Medulla oblongata (tissue), 1 donor: ENCODE data around the gene FAAH.

Experiments used
- DNase-seq: peaks from one replicate; pipeline ENCODE4 v3.0.0-alpha.2; 2015; ENCODE audit errors: extremely low spot score

Gene FAAH

GRCh38 chr1:46449223-46450159 lies 55.4 kb downstream of the FAAH start:
- no peak for DNase-seq

DNA sequence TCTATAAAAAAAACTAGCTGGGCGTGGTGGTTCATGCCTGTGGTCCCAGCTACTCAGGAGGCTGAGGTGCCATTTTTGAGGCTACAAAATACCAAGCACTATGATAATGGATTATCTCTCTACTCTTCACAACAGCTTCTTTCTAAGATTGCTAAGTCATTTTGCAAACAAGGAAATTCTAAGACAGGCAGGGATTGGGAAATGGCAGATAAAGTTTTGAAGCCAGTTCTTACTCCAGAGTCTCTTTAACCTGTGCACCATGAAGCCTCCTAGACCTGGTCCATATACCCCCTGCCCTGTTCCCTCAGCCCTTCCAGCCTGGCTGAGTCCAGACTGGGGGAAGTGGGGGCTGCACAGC lies 56.0 kb downstream of the FAAH start:
- DNase-seq: no peak

DNA sequence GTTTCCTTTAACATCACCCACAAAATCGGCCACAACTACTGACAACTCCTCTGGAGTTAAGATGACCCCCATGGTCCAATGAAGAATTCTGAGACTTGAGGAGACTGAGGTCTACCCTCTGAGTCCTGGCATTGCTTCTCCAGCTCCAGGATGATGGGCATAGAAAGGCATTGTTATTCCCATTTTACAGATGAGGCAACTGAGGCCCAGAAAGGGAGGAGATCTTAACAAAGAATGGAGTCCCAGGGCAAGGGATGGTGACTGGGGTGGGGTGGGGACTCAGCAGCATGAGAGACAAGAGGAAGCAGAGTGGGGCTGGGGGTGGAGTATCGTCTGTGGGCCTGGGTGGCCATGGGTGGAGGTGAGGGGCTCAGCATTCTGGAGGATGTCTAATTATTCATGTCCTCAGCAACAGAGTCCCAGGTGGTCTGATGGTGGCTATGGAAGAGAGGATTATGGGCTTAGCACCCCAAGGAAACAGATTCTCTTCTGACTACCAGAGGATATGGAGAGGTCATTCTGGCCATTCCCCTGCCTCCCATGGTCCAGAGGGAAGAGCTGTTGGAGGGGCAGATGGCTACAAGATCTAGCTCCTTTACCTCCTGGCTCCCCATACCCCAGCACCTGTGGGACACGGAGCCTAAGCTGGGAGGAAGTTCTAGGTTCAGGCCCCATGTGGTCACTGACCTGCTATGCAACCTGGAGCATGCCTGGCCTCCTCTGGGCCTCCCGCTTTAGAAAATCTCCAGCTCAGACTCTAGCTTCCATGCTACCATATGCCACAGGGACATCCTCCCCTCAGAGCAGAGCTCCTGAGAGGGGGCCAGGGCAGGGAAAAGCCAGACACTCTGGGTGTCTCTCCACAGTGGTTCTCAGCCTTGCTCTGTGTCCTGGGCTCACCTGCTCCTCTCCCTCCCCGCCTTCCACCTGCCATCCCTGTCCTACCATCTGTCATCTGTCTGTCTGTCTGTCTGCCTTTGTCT lies 58.1 kb downstream of the FAAH start:
- no peak for DNase-seq

- DNase-seq: no peak
Measured at GRCh38 chr1:46452931-46453325, 58.8 kb downstream of the FAAH start.

DNA sequence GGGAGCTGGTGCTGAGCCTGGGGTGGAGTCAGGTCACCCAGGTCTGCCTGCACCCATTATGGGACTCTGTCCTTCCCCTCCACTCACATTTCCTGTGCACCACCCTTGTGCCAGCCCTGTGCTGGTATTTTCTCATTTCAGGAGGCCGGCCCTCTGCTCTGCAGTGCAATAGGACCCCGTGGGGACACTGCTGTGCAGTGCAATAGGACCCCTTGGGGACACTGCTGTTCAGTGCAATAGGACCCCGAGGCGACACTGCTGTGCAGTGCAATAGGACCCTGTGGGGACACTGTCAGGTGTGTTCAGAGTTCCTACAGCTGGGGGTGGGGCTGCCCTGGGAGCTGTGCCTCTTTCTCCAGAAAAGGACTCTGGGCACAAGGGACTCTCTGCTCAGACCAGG lies 59.3 kb downstream of the FAAH start:
- DNase-seq: no peak

- DNase-seq: no peak
Measured at GRCh38 chr1:46455951-46456350, 61.8 kb downstream of the FAAH start.

GRCh38 chr1:46456411-46456963 lies 62.4 kb downstream of the FAAH start:
- DNase-seq: no peak

- DNase-seq: no peak
Measured at GRCh38 chr1:46457178-46457577, 63.1 kb downstream of the FAAH start.

DNA sequence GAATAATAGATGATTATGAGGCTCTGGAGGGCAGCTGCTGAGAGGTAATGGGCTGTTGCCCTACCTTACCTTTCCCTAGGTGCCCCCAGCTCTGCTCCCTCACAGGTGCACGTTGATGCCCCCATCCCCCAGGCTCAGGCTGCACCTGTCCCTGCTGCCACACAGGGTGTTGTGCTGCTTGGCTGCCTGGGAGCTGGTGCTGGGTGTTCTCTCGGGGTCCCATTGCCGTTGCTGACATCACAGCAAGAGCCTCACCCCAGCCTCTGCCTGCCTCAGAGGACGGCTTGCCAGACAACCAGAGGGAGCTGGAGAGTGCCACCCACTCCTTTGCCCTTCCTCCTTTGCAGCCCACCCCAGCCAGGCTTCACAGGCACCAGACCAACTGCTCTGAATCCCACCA lies 64.1 kb downstream of the FAAH start:
- no peak for DNase-seq

GRCh38 chr1:46458846-46459245 lies 64.7 kb downstream of the FAAH start:
- no peak for DNase-seq

GRCh38 chr1:46459315-46459714 lies 65.2 kb downstream of the FAAH start:
- DNase-seq: no peak

DNA sequence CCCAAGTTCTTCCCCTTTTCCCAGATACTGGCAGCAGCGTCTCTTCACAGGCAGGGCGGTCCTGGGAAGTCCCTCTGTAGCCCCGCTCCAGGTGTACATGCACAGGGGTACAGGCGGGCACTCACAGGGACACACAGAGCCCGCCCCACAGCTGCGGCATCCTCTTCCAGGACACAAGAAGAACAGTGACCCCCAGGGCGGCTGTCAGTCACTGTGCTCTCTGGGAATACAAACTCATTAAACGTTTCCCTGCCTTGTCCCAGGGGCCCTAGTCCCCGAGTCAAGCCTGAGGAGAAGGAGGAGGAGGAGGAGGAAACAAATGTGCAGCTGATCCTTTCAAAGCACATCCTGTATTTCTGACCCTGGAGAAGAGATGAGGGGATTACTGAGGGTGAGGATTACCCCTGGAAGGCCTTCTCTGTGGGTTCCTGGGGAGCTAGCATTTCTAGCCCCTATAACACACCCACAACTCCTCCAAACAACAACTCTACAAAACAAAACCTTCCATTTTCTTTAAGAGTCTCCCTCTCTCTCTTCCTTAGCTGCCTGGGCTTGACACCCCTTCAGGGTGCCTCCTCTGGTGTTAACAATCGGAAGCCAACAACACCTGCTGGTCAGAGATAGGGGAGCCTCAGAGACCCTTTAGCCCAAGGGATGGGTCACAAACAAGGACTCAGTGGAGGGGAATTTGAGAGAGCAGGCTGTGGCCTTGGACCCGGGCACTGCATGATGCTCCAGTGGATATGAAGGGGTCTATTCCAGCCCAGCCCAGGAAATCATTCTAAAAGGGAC lies 67.1 kb downstream of the FAAH start:
- DNase-seq: no peak

GRCh38 chr1:46461809-46462448 lies 67.8 kb downstream of the FAAH start:
- no peak for DNase-seq
